Activated T-cell treated with anti-CD3 and anti-CD28 coated beads for 48 hours (primary cell): ENCODE measurements around the gene CYP27B1.
A peak's percentile ranks its signal among the peaks of the same experiment; 100 is the strongest.
"Not testable (repeated sequence)": the region's sequence is repeated elsewhere in the genome, so short reads cannot be mapped to it uniquely, and the experiment has no call there.

ENCODE experiments used
- DNase-seq: peaks from one replicate; pipeline ENCODE4 v3.0.0-alpha.2; 2020; ENCODE audit warnings: low read depth

Gene CYP27B1

GRCh38 chr12:57783861-57784260 is 17.0 kb upstream of the CYP27B1 start:
- DNase-seq = no peak

- no peak for DNase-seq
Observed at GRCh38 chr12:57783466-57783801, 16.6 kb upstream of the CYP27B1 start.

- DNase-seq = peak; percentile 94
Observed at GRCh38 chr12:57782608-57783465, 16.0 kb upstream of the CYP27B1 start, which contains the start of gene TSFM. TSFM (plus strand) TSS chr12:57782787; CDS start chr12:57782802, 15 bp downstream.

- DNase-seq = no peak
Observed at GRCh38 chr12:57782243-57782607, 15.3 kb upstream of the CYP27B1 start.

GRCh38 chr12:57781801-57782200 is 14.9 kb upstream of the CYP27B1 start:
- DNase-seq = no peak

- DNase-seq = no peak
Observed at GRCh38 chr12:57781244-57781643, 14.4 kb upstream of the CYP27B1 start.

GRCh38 chr12:57780284-57780897 is 13.5 kb upstream of the CYP27B1 start:
- no peak for DNase-seq

GRCh38 chr12:57779736-57780135 is 12.9 kb upstream of the CYP27B1 start:
- DNase-seq = no peak

- no peak for DNase-seq
Observed at GRCh38 chr12:57777911-57778310, 11.0 kb upstream of the CYP27B1 start.

GRCh38 chr12:57777367-57777766 is 10.5 kb upstream of the CYP27B1 start:
- no peak for DNase-seq

GRCh38 chr12:57776247-57776587 is 9.3 kb upstream of the CYP27B1 start:
- DNase-seq = no peak

GRCh38 chr12:57775563-57776246 is 8.8 kb upstream of the CYP27B1 start:
- no peak for DNase-seq

GRCh38 chr12:57775044-57775443 is 8.2 kb upstream of the CYP27B1 start:
- DNase-seq = no peak

GRCh38 chr12:57774634-57775033 is 7.8 kb upstream of the CYP27B1 start:
- DNase-seq = not testable (repeated sequence)

- no peak for DNase-seq
Observed at GRCh38 chr12:57772429-57773322, 5.8 kb upstream of the CYP27B1 start, which contains the start of gene EEF1AKMT3. EEF1AKMT3 (plus strand) TSS chr12:57772614; CDS start chr12:57772725, 111 bp downstream.

GRCh38 chr12:57771873-57772428 is 5.1 kb upstream of the CYP27B1 start, which contains the start of gene METTL1:
METTL1 (minus strand) TSS chr12:57772105; CDS start chr12:57772083, 22 bp downstream.
- DNase-seq = peak; percentile 91

GRCh38 chr12:57771236-57771872 is 4.5 kb upstream of the CYP27B1 start:
- DNase-seq = peak; percentile 82

GRCh38 chr12:57770734-57771133 is 3.9 kb upstream of the CYP27B1 start:
- DNase-seq = no peak

GRCh38 chr12:57769594-57769993 is 2.7 kb upstream of the CYP27B1 start:
- no peak for DNase-seq

- DNase-seq = no peak
Observed at GRCh38 chr12:57767876-57768275, 998 bp upstream of the CYP27B1 start.

- no peak for DNase-seq
Observed at GRCh38 chr12:57767305-57767698, 424 bp upstream of the CYP27B1 start.
